ENCODE results near the gene SPSB4.

DNA sequence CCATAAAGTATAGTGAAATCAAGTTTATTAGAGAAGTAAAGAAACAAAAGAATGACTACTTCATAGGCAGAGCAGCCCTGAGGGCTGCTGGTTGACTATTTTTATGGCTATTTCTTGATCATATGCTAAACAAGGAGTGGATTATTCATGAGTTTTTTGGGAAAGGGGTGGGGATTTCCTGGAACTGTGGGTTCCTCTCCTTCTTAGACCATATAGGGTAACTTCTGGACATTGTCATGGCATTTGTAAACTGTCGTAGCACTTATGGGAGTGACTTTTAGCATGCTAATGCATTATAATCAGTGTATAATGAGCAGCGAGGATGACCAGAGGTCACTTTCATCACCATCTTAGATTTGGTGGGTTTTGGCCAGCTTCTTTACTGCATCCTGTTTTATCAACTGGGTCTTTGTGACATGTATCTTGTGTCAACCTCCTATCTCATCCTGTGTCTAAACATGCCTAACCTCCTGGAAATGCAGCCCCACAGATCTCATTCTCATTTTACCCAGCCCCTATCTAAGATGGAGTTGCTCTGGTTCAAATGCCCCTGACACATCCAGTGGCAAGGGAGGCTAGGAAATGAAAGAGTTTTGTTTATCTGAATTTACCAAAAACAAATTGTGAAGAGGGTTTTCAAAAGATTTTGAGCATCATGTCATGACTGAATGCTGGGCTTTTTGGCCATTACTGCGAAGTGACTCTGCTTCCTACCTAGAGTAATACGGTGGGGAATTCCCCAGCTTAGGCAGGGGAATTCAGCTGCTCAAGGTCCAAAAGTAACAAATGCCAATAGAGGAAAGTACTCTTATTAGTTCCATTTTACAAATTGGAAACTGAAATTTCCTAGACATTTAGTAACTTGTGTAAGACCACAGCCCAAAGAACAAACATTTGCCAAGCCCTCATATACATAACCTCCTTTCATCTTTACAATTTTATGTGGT, 6.2 kb upstream of the SPSB4 start:
- TF ChIP-seq, protein P1, sequence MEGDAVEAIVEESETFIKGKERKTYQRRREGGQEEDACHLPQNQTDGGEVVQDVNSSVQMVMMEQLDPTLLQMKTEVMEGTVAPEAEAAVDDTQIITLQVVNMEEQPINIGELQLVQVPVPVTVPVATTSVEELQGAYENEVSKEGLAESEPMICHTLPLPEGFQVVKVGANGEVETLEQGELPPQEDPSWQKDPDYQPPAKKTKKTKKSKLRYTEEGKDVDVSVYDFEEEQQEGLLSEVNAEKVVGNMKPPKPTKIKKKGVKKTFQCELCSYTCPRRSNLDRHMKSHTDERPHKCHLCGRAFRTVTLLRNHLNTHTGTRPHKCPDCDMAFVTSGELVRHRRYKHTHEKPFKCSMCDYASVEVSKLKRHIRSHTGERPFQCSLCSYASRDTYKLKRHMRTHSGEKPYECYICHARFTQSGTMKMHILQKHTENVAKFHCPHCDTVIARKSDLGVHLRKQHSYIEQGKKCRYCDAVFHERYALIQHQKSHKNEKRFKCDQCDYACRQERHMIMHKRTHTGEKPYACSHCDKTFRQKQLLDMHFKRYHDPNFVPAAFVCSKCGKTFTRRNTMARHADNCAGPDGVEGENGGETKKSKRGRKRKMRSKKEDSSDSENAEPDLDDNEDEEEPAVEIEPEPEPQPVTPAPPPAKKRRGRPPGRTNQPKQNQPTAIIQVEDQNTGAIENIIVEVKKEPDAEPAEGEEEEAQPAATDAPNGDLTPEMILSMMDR (IDR thresholded peaks at IDR 0.05), result no peak
- no peak for TF ChIP-seq EZH2 (IDR thresholded peaks at IDR 0.05; ENCODE audit: borderline replicate concordance, insufficient read depth, low read depth, low read length, poor library complexity, severe bottlenecking)
